Esophagus muscularis mucosa (tissue), 4 donors: Measurements from ENCODE around the gene IRX4. TPM values are rescaled to one million over a fixed set of nuclear protein-coding genes. Genes with fewer than 3 reads are reported as not detected.

Source experiments
- DNase-seq: peaks from one replicate; pipeline ENCODE4 v3.0.0-alpha.2; 2017; ENCODE audit errors: extremely low spot score
- H3K27ac ChIP-seq, 4 donors: fragments of 200-600 bp; sonication (generic); replicated peaks in 1 of 4; 1 replicate in 3 of 4; 2 replicates in 1 of 4; pipeline ENCODE4 v1.5.1; 2016 to 2019; ENCODE audit warnings: mild to moderate bottlenecking in 1 of 4
- H3K27me3 ChIP-seq, 4 donors: fragments of 200-600 bp; sonication (generic); one replicate each; pipeline versions ENCODE4 v1.5.1 to v1.6.0; 2016 to 2019
- H3K36me3 ChIP-seq, 4 donors: fragments of 200-600 bp; sonication (generic); one replicate each; pipeline ENCODE4 v1.5.1; 2016 to 2019
- H3K4me1 ChIP-seq, 4 donors: fragments of 200-600 bp; sonication (generic); one replicate each; pipeline ENCODE4 v1.5.1; 2016 to 2019
- H3K4me3 ChIP-seq, 4 donors: fragments of 200-600 bp; sonication (generic); 1 replicate in 2 of 4; 2 replicates in 2 of 4; pipeline ENCODE4 v1.5.1; 2016 to 2019; ENCODE audit warnings: mild to moderate bottlenecking in 4 of 4, moderate library complexity in 1 of 4
- H3K9me3 ChIP-seq, 4 donors: fragments of 200-600 bp; sonication (generic); 1 replicate in 3 of 4; 2 replicates in 1 of 4; pipeline ENCODE4 v1.5.1; 2016 to 2019
- CTCF ChIP-seq, 3 experiments: fragments of 200-600 bp in 2 of 3; fragments of 450-650 bp in 1 of 3; sonication (generic) in 2 of 3; IDR thresholded peaks; one replicate each; pipeline ENCODE4 v1.5.1; 2017 to 2019; ENCODE audit warnings: antibody characterized with exemption in 3 of 3, mild to moderate bottlenecking in 2 of 3, moderate library complexity in 1 of 3
- EP300 ChIP-seq: sonication (generic); formaldehyde crosslinking; IDR thresholded peaks from one replicate; pipeline ENCODE4 v1.6.1; 2017; ENCODE audit warnings: antibody characterized with exemption
- POLR2A ChIP-seq: fragments of 450-650 bp; IDR thresholded peaks from one replicate; pipeline ENCODE4 v1.6.1; 2017; ENCODE audit warnings: antibody characterized with exemption, moderate library complexity, mild to moderate bottlenecking, low read depth
- POLR2AphosphoS5 ChIP-seq, 2 donors: sonication (generic); formaldehyde crosslinking; IDR thresholded peaks; one replicate each; pipeline ENCODE4 v1.6.1; 2017; ENCODE audit warnings: antibody characterized with exemption in 2 of 2
- WGBS: methylation state at CpG from one replicate; pipeline ENCODE4 v1.1.5; 2018; 5-methylcytosine and 5-hydroxymethylcytosine counted together
- intact Hi-C: fragments of 100-400 bp; cut with DNase I; formaldehyde crosslinking; loops from one replicate; pipeline ENCODE4 v1.15.1; 2023
- total RNA-seq, 4 donors: library from RNA; depleted of rRNA; stranded (reverse); fragments of >200 nt; gene quantifications; one replicate each; pipeline versions ENCODE4 v1.1.0 to v1.2.1, GENCODE V29; 2016

IRX4 gene
- total RNA-seq, 4 donors from 2014 or later: not detected

DNA sequence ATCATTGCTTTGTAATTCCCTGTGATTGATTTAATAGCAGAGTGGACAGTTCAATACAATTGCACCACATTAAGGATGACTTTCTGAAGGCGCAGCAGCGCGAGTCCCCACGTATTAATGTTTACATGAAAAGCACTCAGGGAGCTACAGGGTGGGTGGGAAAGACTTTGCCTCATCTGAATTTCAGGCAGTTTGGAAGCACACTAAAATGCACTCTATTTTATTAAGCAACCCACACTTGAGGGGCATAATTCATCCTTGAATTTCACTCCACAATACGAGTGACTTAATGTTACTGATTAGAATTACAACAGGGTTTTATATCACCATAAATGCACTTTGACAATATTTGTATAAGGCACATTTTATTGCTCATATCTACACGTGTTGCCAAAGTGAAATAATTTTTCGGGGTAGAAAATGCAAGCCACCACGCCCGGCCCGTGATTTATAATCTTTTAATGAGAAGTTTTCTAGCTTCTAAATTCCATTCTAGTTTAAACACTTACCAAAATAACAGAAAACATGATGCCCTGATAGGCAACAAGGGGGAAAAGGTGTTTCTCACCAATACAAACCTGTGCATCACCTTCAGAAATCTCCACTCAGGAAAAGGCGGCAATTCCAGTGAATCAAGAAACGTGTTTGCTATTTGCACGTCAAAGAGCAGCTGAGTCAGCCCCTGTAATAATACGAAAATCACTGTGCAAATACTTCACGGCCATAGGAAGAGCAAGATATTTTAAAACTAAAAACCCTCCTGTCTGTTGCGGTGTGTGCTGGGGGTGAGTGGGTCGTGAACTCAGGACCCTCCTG lies 40.5 kb downstream of the IRX4 start:
- H3K27ac ChIP-seq: no peak overlapping the region
- H3K36me3 ChIP-seq: no peaks in the 10 kb centered on the region
- H3K9me3 ChIP-seq: no peaks in the 10 kb centered on the region
- H3K4me3 ChIP-seq: no peak overlapping the region
- TF ChIP-seq POLR2AphosphoS5 (IDR thresholded peaks at IDR 0.05): no peak
- TF ChIP-seq CTCF (IDR thresholded peaks at IDR 0.05): no peak
- no peak for TF ChIP-seq POLR2A
- no peaks in the 10 kb centered on the region for H3K4me1 ChIP-seq
- intact Hi-C loops: no loop called here
- H3K27me3 ChIP-seq: peaks cover 0 to 78% (median 10%) of the 10 kb centered on the region in 4 donors
- 69% methylated on average over 17 of the region's 17 CpGs for WGBS
- DNase-seq: no peak

GRCh38 chr5:1840741-1841521 lies 41.8 kb downstream of the IRX4 start:
- WGBS: 58% methylated on average over 21 of the region's 31 CpGs
- H3K27me3 ChIP-seq: peaks cover 0 to 76% (median 10%) of the 10 kb centered on the region in 4 donors
- intact Hi-C loops: no loop called here

GRCh38 chr5:1840071-1840547 lies 42.6 kb downstream of the IRX4 start:
- intact Hi-C loops: no loop called here
- Histone ChIP-seq H3K36me3 (no peaks in the 10 kb centered on the region), H3K4me3 (no peak overlapping the region), H3K27me3 (peaks cover 0 to 77% (median 10%) of the 10 kb centered on the region in 4 donors), H3K27ac (no peak overlapping the region), H3K9me3 (no peaks in the 10 kb centered on the region), H3K4me1 (no peaks in the 10 kb centered on the region)
- TF ChIP-seq POLR2A (no peak), EP300 (no peak), CTCF (IDR thresholded peaks at IDR 0.05) (no peak), POLR2AphosphoS5 (IDR thresholded peaks at IDR 0.05) (no peak)
- no peak for DNase-seq
- WGBS: 77% methylated on average over 12 of the region's 20 CpGs

More at GRCh38 chr5:1840741-1841521, 41.8 kb downstream of the IRX4 start:
- Histone ChIP-seq H3K36me3 (no peaks in the 10 kb centered on the region), H3K4me3 (no peak overlapping the region), H3K4me1 (no peaks in the 10 kb centered on the region), H3K9me3 (no peaks in the 10 kb centered on the region), H3K27ac (no peak overlapping the region)
- no peak for DNase-seq
- TF ChIP-seq POLR2A (no peak), POLR2AphosphoS5 (IDR thresholded peaks at IDR 0.05) (no peak), CTCF (IDR thresholded peaks at IDR 0.05) (no peak), EP300 (no peak)

- Histone ChIP-seq H3K4me1 (no peaks in the 10 kb centered on the region), H3K36me3 (no peaks in the 10 kb centered on the region), H3K27ac (no peak overlapping the region), H3K4me3 (no peak overlapping the region), H3K9me3 (no peaks in the 10 kb centered on the region), H3K27me3 (peaks cover 0 to 78% (median 10%) of the 10 kb centered on the region in 4 donors)
- 86% methylated on average over 9 of the region's 9 CpGs for WGBS
- TF ChIP-seq CTCF (IDR thresholded peaks at IDR 0.05) (no peak), POLR2A (no peak), EP300 (no peak), POLR2AphosphoS5 (IDR thresholded peaks at IDR 0.05) (no peak)
- intact Hi-C loops: no loop called here
- DNase-seq: no peak
Observed at GRCh38 chr5:1838013-1838412, 44.7 kb downstream of the IRX4 start.
